DOHH2 (cell line): ENCODE data around the gene SPOCK1.

ENCODE experiments used
- CTCF ChIP-seq: fragments of 200-600 bp; sonication (generic); IDR thresholded peaks from one replicate; pipeline ENCODE4 v1.5.1; 2014; ENCODE audit warnings: antibody characterized with exemption, mild to moderate bottlenecking, low read depth, low read length; ENCODE audit not compliant: poor library complexity, severe bottlenecking
- EZH2phosphoT487 ChIP-seq: fragments of 200-600 bp; sonication (generic); IDR thresholded peaks from 2 replicates; pipeline ENCODE4 v1.6.1; 2017; ENCODE audit warnings: borderline replicate concordance, mild to moderate bottlenecking, antibody characterized with exemption, low read length, moderate library complexity, mixed read lengths

GRCh38 chr5:137192293-137192743, 306.8 kb downstream of the SPOCK1 start:
- TF ChIP-seq EZH2phosphoT487 (no peak), CTCF (no peak)
